ENCODE data around the gene BPIFB6. TPM values are rescaled to one million over a fixed set of nuclear protein-coding genes. Genes with fewer than 3 reads are reported as not detected.

Gene BPIFB6
- total RNA-seq, 4 donors from 2014 or later = not detected

DNA sequence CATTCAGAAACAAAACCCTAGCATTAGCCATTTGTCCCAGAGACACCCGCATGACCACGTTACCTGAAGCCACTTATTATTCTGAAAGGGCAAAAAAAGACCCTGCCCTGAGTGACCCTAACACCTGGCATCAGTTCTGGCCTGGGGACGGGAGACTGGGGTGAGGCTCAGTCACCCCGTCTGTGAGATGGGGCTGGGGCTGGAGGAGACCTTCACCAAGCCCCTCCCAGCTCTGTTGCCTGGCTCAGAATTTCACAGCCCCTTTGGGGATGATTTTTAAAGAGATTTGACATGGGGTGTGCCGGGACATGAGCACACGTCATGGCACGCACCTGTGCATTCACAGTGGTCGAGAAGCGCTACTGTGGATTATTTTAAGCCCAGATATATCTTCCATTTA lies 1.4 kb upstream of the BPIFB6 start:
- H3K36me3 ChIP-seq = no peaks in the 10 kb centered on the region
- H3K4me1 ChIP-seq = no peaks in the 10 kb centered on the region
- TF ChIP-seq POLR2AphosphoS5 (IDR thresholded peaks at IDR 0.05) (no peak), POLR2A (IDR thresholded peaks at IDR 0.05) (no peak), EP300 (IDR thresholded peaks at IDR 0.05; ENCODE audit: low read depth) (no peak)
- TF ChIP-seq, protein P1, sequence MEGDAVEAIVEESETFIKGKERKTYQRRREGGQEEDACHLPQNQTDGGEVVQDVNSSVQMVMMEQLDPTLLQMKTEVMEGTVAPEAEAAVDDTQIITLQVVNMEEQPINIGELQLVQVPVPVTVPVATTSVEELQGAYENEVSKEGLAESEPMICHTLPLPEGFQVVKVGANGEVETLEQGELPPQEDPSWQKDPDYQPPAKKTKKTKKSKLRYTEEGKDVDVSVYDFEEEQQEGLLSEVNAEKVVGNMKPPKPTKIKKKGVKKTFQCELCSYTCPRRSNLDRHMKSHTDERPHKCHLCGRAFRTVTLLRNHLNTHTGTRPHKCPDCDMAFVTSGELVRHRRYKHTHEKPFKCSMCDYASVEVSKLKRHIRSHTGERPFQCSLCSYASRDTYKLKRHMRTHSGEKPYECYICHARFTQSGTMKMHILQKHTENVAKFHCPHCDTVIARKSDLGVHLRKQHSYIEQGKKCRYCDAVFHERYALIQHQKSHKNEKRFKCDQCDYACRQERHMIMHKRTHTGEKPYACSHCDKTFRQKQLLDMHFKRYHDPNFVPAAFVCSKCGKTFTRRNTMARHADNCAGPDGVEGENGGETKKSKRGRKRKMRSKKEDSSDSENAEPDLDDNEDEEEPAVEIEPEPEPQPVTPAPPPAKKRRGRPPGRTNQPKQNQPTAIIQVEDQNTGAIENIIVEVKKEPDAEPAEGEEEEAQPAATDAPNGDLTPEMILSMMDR (IDR thresholded peaks at IDR 0.05) = no peak
- no peaks in the 10 kb centered on the region for H3K9me3 ChIP-seq
- no peak for DNase-seq
- intact Hi-C loops (cut with DNase I; ENCODE audit: low total_unique reads) = no loop called here
- no peaks in the 10 kb centered on the region for H3K27me3 ChIP-seq
- in situ Hi-C loops (cut with MboI; ENCODE audit: low pct_ligation_motif_present in 1 of 4, low pct_unique_long_range_greater_than_20kb in 1 of 4, low sequenced_read_pairs in 3 of 4) = no loop called here
- no peak overlapping the region for H3K4me3 ChIP-seq
- H3K27ac ChIP-seq = no peak overlapping the region
- WGBS, 2 donors (ENCODE audit: low coverage in 1 of 2) = 80 to 87% methylated on average over 6 to 9 of the region's 9 CpGs

DNA sequence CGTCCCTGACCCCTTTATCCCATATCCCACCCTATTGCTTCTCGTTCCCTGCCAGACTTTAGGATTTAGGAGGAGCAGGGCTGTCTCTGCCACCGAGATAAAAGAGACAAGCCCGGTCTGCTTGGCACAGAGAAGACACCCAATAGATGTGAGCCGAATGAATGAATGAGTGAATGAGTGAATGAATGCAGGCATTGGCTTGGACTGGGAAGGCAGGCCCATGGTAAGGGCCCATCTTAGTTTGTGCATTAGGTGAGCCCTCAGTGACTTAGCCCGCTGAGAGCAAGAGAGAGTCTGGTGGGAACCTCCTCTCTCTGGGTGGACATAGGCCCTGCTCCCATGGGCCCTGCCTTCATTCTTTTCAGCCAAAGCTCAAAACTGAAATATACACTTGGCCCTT lies 879 bp upstream of the BPIFB6 start:
- H3K27me3 ChIP-seq = no peaks in the 10 kb centered on the region
- TF ChIP-seq, protein P1 (IDR thresholded peaks at IDR 0.05) = no peak
- no peak for TF ChIP-seq POLR2A (IDR thresholded peaks at IDR 0.05)
- TF ChIP-seq POLR2AphosphoS5 (IDR thresholded peaks at IDR 0.05) = no peak
- no peak for TF ChIP-seq EP300 (IDR thresholded peaks at IDR 0.05; ENCODE audit: low read depth)
- in situ Hi-C loops (cut with MboI; ENCODE audit: low pct_ligation_motif_present in 1 of 4, low pct_unique_long_range_greater_than_20kb in 1 of 4, low sequenced_read_pairs in 3 of 4) = no loop called here
- 77% methylated on average over 6 of the region's 6 CpGs; no CpG with 5 or more reads in 1 of the 2 donors for WGBS, 2 donors (ENCODE audit: low coverage in 1 of 2)
- H3K4me3 ChIP-seq = no peak overlapping the region
- no peaks in the 10 kb centered on the region for H3K36me3 ChIP-seq
- no peaks in the 10 kb centered on the region for H3K9me3 ChIP-seq
- no peak for DNase-seq
- H3K27ac ChIP-seq = no peak overlapping the region
- H3K4me1 ChIP-seq = no peaks in the 10 kb centered on the region
- intact Hi-C loops (cut with DNase I; ENCODE audit: low total_unique reads) = no loop called here

- 70% methylated on average over 6 of the region's 6 CpGs; no CpG with 5 or more reads in 1 of the 2 donors for WGBS, 2 donors (ENCODE audit: low coverage in 1 of 2)
- Histone ChIP-seq H3K27me3 (no peaks in the 10 kb centered on the region), H3K4me3 (no peak overlapping the region), H3K27ac (no peak overlapping the region), H3K9me3 (no peaks in the 10 kb centered on the region), H3K36me3 (no peaks in the 10 kb centered on the region), H3K4me1 (no peaks in the 10 kb centered on the region)
- intact Hi-C loops (cut with DNase I; ENCODE audit: low total_unique reads) (no loop called here), in situ Hi-C loops (cut with MboI; ENCODE audit: low pct_ligation_motif_present in 1 of 4, low pct_unique_long_range_greater_than_20kb in 1 of 4, low sequenced_read_pairs in 3 of 4) (no loop called here)
- no peak for DNase-seq
- no peak for TF ChIP-seq EP300 (IDR thresholded peaks at IDR 0.05; ENCODE audit: low read depth)
- no peak for TF ChIP-seq POLR2AphosphoS5 (IDR thresholded peaks at IDR 0.05)
- TF ChIP-seq, protein P1 (IDR thresholded peaks at IDR 0.05) = no peak
- TF ChIP-seq POLR2A (IDR thresholded peaks at IDR 0.05) = no peak
These were observed 1.1 kb downstream of the BPIFB6 start for GRCh38 chr20:33032555-33032954.

- in situ Hi-C loops (cut with MboI; ENCODE audit: low pct_ligation_motif_present in 1 of 4, low pct_unique_long_range_greater_than_20kb in 1 of 4, low sequenced_read_pairs in 3 of 4) = no loop called here
- H3K36me3 ChIP-seq = no peaks in the 10 kb centered on the region
These were observed 1.9 kb downstream of the BPIFB6 start for GRCh38 chr20:33033381-33033780.

More at GRCh38 chr20:33033381-33033780, 1.9 kb downstream of the BPIFB6 start:
- TF ChIP-seq POLR2A (IDR thresholded peaks at IDR 0.05) (no peak), EP300 (IDR thresholded peaks at IDR 0.05; ENCODE audit: low read depth) (no peak), POLR2AphosphoS5 (IDR thresholded peaks at IDR 0.05) (no peak)
- TF ChIP-seq, protein P1 (IDR thresholded peaks at IDR 0.05) = no peak
- Histone ChIP-seq H3K27me3 (no peaks in the 10 kb centered on the region), H3K27ac (no peak overlapping the region), H3K4me1 (no peaks in the 10 kb centered on the region), H3K9me3 (no peaks in the 10 kb centered on the region), H3K4me3 (no peak overlapping the region)
- 70 to 71% methylated on average over 3 to 5 of the region's 5 CpGs for WGBS, 2 donors (ENCODE audit: low coverage in 1 of 2)
- no peak for DNase-seq
- intact Hi-C loops (cut with DNase I; ENCODE audit: low total_unique reads) = no loop called here

Data from transverse colon (tissue), 4 donors.